Loucy (cell line): ENCODE data around the gene DBH.

Source experiments
- CTCF ChIP-seq: fragments of 200-600 bp; sonication (generic); conservative IDR thresholded peaks from 2 replicates; pipeline ENCODE4 v1.5.1; 2014; ENCODE audit warnings: mild to moderate bottlenecking, antibody characterized with exemption, low read length
- EZH2phosphoT487 ChIP-seq: fragments of 200-600 bp; IDR thresholded peaks from 2 replicates; pipeline ENCODE4 v1.6.1; 2018; ENCODE audit warnings: antibody characterized with exemption, mild to moderate bottlenecking, moderate library complexity, borderline replicate concordance

DNA sequence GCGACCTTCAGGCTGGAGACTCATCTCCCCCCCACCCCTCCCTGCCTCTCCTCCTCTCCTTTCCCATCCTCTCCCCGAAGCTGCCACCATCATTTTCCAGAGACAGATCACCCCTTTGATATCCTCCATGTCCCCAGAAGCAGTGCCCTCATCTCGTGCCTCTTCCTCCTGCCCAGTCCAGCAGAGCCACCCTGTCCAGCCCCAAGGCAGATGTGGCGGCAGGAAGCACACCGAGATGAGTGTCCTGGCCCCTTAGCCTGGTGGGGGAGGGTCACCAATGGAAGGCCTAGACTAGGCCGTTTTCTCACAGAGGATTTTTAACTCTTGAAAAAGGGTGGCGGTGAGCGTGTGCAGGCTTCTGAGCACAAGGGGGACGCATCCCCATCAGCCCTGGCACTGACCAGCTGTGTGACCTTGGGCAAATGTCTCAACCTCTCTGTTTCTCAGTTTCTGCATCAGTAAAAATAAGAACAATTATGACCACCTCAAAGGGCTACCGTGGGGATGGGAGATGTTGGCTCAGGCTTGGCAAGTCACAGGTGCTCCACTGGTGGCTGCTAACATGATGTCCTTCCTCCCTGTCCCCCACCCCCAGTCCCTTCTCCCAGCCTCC lies 53.1 kb downstream of the DBH start:
- TF ChIP-seq CTCF = no peak
- TF ChIP-seq EZH2phosphoT487 = no peak
